ENCODE data around the gene CTDP1.

Gene CTDP1, protein sequence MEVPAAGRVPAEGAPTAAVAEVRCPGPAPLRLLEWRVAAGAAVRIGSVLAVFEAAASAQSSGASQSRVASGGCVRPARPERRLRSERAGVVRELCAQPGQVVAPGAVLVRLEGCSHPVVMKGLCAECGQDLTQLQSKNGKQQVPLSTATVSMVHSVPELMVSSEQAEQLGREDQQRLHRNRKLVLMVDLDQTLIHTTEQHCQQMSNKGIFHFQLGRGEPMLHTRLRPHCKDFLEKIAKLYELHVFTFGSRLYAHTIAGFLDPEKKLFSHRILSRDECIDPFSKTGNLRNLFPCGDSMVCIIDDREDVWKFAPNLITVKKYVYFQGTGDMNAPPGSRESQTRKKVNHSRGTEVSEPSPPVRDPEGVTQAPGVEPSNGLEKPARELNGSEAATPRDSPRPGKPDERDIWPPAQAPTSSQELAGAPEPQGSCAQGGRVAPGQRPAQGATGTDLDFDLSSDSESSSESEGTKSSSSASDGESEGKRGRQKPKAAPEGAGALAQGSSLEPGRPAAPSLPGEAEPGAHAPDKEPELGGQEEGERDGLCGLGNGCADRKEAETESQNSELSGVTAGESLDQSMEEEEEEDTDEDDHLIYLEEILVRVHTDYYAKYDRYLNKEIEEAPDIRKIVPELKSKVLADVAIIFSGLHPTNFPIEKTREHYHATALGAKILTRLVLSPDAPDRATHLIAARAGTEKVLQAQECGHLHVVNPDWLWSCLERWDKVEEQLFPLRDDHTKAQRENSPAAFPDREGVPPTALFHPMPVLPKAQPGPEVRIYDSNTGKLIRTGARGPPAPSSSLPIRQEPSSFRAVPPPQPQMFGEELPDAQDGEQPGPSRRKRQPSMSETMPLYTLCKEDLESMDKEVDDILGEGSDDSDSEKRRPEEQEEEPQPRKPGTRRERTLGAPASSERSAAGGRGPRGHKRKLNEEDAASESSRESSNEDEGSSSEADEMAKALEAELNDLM

DNA sequence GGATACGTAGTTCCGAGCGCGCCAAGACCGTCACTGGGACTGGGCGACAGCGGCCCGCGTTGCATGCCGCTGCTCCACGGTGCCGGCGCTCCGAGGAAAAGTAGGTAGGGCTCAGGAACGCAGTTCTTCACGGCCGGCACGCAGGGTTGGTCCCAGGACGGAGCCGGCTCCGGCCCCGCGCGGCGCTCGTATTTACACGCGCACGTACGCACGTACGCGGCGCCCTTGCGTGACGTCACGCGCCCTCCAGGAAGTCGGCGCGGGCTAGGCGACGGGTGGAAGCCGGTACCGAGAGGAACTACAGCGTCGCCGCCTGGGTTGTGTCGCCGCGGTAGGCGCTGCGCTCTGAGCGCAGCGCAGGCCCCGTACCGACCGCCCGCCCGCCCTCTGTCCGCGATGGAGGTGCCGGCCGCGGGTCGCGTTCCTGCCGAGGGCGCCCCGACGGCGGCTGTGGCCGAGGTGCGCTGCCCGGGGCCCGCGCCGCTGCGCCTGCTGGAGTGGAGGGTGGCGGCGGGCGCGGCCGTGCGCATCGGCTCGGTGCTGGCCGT, at the start of gene CTDP1:
Gene CTDP1 (plus strand): TSS at position 252 of the 548 bp plus-strand sequence. CDS start 145 bp downstream, at position 397.
- DNase-seq: peak; percentile 96

DNA sequence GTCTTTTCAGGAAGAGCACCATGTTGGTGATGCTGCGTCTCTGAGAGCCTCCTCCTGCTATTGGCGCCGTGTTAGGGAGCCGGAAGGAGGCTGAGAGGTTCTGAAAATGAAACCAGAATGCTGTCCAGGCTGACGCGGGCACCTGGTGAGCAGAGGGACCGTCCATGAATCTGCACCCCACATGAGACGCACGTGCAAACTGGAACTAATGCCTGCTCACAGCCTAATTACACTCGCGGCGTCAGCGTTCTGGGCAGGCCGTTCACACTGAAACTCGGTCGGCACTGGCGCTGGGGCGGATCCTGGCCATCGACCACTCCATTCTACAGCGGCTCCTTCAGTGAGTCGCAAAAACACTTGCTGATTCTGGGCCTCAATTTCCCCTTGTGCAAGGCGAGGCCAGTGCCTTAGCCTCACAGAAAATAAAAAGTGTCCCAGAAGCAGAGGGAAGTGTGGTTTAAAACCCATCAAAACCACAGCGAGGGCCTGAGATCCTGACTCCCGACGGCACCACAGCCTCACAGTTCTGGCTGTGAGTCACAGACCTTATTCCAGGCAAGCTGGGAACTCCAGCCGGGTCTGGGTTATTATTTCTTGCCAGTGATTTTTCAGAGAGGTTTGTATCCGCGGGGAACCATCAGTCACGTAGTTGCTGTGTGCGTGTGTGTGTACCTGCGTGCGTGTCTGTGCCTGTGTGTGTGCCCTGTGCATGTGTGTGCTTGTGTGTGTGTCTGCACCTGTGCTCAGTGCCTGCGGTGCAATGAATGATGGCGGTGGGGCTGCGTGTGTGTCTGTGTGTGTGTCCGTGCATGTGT, 49.1 kb upstream of the CTDP1 start:
- DNase-seq: peak; percentile 60

DNA sequence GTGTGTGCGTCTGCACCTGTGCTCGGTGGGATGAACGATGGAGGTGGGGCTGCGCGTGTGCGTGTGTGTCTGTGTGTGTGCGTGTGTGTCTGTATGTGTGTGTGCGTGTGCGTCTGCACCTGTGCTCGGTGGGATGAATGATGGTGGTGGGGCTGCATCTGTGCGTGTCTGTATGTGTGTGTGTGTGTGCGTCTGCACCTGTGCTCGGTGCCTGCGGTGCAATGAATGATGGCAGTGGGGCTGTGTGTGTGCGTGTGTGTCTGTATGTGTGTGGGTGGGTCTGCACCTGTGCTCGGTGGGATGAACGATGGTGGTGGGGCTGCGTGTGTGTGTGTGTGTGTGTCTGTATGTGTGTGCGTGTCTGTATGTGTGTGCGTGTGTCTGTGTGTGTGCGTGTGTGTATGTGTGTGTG, 48.5 kb upstream of the CTDP1 start:
- no peak for DNase-seq

DNA sequence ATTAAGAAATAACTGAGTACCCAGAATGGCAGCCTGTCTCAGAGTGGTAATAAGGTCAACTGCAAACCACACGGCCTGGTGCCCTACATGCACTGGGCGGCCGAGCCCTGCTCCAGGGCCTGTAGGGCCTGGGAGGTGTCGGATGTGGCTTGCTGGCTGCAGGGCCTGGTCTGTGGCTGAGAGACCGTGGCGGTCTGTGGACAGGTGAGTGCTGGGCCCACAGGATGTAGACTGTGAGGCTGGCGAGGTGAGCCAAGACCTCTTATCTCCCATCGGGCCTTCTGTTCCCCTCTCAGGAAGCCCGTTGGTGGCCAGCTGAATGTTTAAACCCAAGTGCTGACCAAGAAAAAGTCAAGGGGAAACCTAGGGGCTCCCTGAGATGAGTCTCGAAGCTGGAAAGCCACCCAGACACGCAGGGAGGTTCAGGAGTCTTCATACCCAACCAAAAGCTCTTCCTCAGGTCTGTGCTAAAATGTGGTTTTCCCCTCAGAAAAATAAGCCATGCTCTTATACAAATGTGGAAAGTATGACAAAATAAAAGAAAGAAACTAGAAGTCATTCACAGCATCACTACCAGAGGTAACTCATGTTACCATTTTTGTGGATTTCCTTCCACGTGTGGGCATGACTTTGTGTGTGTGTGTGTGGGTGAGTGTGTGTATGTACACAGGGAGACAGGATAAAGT, 47.7 kb upstream of the CTDP1 start:
- DNase-seq: no peak

DNA sequence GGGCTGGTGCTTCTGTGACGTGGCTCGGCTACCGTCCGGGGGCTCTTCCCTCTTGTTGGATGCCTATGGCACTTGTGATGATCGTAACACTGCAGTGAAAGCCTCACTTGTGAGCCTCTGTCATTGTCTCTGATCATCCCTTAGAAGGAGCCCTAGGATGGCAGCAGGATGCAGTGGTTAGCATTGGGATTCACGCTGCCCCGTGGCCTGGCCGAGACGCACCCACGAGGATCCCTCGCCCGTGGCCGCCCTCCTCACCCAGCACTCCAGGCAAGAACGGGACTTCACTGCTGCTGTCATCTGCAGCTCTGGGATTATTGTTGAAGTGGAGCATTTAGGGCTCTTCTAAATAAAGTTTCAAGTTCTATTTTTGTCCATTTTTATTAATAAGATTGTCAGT, 46.8 kb upstream of the CTDP1 start:
- DNase-seq: no peak

DNA sequence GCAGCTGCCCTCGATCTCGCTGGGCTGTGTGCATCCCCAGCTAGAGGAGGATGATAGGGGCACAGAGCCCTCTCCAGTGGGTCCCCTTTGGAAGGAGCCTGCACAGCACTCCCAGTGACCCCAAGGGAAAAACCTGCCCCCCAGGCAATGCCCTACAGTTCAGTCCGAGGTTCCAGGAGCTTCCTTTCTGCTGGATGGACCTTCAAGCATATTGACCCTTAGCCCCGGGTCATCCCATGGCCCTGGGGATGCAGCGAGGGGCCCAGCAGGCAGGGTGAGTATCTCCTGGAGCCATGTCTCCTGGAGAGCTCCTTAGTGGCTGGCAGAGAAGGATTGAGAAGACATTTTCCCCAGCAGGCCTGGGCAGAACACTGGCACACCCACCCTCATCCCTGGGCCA, 45.4 kb upstream of the CTDP1 start:
- DNase-seq: no peak

DNA sequence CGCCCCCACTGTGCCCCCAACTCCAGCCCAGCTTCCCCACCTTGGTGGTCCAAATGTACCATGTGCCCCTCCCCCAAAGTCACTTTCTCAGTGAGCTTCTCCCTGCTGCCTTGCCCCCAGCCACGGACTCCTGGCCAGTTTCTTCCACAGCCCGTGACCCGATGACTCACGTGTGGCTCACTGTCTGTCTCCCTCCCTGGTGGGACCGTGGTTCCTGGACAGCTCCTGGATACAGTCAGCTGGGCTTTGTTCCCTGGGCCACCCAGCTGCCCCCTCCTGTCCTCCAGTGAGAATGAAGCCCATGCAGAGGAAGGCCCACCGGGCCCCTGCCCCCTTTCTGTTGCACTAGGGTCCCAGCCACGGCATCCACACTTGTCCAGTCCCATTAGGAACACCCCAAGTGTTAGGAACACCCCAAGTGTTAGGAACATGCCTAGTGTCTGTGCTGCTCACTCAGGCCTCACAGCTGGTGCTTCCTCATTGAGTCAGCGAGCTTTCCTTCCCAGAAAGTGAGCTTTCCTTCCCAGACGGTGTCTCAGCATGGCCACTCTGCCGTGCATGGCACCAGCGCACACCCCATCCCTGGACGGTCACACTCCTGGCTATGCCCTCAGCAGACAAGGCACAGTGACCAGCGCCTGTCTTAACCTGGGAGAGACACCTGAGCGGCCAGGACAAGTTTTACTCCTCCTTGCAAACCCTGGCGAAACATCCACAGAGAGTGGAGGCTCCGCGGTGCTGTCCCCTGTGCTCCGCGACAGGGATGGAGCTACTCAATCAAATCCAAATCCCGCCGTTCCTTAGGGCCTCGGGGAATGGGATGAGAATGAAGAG, 44.8 kb upstream of the CTDP1 start:
- DNase-seq: no peak

DNA sequence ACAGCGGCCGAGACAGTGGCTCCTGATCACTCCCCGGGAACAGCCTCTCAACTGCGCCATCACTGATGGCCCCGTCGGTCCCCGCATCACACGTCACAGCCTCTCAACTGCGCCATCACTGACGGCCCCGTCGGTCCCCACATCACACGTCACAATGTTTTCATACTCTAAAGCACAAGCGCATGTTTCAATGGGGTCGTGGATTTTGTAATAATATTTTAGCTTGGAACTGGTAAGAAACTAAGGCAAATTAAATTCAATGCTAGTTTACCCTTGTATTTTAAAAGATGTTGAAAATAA, 44.2 kb upstream of the CTDP1 start:
- DNase-seq: no peak

DNA sequence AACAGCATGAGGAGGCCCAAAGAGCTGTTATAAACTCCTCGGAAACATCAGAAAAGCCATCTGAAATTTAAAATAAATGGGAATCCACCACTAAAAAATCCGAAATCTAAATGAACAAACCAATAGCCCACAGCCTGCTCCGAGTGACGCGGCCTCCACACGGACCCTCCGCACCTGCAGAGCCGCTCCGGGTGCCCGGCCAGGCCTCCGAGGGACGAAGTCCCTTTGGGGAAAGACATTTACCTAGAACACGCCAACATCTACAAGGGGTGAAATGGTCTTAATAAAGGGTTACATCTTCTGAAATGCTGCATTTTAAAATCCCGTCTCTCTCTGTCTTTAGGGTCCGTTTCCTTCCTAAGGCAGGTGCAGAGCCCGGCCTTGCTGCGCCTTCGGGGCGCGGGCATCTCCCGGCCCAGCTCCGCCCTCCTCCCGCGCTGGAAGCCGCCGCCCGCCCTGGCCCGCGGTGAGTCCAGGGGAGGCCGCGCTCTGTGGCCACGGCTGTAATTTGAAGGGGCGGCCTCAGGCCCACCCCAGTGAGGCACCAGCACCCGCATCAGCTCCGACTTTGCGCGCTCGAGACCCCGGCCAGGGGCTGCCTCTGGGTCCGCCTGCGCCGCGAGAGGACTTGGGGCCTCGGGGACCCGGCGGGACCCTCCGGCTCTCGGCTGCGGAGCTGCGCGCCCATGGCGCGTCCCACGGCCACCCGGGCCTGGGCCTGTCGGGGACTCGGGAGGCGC, 42.3 kb upstream of the CTDP1 start:
- no peak for DNase-seq

DNA sequence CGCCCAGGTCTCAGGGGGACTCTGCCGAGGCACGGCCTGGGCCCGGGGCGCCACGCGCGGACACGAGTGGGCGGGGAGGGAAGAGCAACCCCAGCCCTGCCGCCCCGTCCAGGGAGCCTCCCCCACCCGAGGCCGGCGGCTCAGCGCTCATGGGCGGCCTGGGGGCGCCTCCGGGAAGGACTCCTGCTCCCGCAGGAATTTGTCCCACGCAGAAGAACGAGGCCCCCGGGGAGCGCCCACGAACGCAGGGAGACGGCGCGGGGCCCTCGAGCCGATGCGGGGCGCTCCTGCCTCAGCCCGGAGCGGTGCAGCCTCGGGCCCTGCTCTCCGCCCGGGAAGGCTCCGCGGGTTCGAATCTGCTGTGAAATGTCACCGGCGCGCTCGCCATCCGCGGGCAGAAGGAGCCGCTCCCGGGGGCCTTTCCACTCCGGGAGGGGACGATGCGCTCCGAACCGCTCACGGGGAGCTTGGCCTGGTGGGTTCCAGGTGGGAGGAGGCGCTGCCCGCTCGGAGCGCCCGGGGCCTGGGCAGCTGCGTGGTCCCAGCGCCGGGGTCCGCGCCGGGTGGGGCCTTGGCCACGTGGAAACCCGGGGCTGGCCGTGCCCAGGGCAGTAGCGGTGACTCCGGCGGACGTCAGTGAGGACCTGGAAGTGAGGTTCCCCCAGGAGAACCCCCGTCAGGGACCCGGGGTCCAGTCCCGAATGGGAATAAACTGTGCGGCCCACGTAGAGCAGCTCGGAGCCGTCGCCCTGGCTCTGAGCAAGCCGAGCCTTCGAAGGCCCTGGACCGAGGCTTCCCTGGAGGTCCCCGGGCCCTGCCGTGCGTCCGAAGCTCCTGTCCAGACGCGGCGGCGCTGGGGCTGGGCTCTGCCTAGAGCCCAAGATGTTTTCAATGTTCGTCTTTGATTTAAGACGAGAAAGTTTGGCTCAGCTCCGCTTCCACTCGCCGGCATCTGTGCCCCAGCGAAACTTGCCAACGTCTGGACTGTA, 41.4 kb upstream of the CTDP1 start:
- DNase-seq: no peak

DNA sequence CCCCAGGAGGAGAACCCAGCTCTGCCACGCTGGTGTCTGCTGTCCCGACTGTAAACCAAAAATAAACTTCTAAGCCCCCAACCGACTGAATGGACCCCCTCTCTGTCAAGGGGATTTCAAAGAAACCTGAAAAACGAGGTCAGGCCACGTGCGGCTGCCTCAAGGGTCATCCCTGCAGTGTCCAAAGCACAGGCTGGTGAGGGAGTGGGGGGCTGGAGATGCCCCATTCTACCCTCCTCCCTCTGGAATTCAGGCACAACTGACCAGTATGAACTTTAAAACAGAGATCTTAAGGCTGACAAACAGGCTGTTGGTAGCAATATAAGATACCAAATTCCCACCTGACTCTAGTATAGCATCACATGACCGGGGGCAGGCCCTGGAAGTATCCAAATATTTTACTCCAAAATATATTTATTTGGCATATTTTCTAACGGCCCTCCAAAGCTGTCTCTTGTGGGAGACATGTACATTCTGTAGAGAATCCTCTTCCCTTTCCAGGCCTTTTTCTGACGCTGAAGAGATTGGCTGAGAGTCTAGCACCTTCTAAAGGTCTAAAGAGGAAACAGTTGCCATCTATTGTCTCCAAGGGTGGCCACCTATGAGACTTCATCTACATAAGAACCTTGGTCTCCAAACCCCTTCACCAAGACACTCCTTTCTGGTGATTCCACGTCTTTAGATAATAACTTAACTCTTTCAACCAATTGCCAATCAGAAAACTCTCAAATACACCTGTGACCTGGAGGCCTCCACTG, 40.4 kb upstream of the CTDP1 start:
- DNase-seq: no peak

DNA sequence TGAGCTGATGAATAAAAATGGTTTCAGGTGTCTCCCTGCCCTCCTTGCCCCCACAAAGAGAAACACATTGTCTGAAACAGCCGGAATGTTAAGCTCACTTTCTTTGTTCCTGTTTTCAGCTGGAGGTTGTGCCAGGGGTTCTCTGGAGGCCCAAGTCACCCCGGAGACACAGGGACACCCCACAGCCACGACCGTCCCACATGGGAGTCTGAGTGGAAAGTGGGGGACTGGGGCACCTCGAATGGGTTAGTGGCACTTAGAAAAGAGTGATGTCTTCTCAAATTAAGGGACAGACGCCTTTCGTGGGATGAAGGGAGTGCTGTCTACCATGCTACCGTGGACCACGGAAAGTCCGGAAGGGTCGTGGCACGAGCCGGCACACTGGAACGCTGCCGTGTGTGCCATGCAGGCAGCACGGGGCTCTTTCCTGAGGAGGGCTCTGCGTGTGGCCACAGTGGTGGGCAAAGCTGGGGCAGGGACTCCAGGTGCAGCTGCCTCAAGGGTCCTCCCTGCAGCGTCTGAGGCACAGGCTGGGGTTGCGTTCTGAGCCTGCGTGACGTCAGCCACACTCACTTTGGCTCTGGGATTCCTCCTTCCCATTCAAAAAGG, 39.4 kb upstream of the CTDP1 start:
- DNase-seq: no peak

DNA sequence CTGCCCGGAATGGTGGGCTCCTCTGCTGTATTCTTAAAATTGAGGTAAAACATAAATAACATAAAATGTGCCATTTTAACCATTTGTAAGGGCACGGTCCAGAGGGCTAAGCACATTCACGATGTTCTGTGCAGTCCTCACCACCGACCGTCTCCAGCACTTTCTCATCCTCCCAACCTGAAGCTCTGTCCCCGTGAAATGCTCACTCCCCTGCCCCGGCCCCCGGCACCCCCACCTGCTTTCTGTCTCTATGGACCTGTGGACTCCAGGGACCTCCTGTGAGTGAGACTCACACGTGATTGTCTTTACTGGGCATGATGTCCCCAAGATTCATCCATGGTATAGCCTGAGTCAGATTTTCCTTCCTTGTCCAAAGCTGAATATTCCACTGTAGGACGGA, 38.7 kb upstream of the CTDP1 start:
- DNase-seq: no peak

DNA sequence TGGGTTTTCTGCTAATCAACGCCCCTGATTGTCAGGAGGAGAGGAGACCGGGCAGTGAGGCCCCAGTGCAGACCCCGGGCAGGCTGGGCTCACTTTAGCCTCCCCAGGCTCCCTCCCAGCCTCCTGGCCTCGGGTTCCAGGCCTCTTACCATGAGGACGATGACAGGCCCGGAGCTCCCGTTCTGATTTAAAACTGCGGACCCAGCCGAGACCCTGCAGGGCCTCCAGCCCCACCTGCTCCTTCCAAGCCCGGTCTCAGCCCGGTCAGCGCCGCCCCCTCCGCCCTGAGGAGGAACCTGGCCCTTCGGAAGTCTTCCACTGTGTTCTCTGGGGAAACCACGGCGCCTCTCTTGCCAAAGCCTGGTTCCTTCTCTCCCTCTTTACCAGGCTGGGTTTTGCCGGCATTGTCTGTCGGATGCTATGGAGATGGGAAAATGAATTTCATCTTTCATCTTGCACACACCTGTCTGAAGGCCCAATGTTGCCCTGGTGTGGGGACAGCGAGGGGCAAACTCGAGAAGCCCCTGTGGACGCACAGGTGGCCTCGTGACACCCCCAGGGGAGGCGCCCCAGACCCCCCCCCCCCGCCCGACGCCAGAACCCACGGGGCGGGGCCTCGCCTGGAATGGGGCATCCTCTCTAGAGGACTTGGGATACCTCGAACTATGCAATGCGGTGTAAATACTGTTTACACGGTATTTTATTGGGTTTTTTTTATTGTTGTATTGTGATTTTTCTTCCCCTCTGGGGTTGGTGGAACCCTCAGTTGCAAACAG, 37.7 kb upstream of the CTDP1 start:
- no peak for DNase-seq

DNA sequence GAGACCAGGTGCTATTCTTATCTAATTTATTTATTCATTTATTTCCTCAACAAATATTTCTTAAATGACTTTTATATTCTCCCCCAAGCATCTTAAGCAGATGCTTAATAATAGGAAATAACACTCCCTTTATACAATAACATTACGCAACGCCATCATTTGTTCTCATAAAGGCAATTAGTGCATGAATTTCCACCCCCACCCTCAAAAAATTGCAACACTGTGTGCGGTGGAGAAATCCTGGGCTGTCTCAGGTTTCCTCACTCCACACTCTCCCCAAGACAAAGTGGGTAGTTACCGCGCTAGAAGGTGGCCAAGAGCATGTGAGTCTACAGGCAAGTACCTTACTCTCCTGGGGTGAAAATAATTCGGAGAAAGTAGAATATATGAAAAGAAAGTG, 37.0 kb upstream of the CTDP1 start:
- no peak for DNase-seq

DNA sequence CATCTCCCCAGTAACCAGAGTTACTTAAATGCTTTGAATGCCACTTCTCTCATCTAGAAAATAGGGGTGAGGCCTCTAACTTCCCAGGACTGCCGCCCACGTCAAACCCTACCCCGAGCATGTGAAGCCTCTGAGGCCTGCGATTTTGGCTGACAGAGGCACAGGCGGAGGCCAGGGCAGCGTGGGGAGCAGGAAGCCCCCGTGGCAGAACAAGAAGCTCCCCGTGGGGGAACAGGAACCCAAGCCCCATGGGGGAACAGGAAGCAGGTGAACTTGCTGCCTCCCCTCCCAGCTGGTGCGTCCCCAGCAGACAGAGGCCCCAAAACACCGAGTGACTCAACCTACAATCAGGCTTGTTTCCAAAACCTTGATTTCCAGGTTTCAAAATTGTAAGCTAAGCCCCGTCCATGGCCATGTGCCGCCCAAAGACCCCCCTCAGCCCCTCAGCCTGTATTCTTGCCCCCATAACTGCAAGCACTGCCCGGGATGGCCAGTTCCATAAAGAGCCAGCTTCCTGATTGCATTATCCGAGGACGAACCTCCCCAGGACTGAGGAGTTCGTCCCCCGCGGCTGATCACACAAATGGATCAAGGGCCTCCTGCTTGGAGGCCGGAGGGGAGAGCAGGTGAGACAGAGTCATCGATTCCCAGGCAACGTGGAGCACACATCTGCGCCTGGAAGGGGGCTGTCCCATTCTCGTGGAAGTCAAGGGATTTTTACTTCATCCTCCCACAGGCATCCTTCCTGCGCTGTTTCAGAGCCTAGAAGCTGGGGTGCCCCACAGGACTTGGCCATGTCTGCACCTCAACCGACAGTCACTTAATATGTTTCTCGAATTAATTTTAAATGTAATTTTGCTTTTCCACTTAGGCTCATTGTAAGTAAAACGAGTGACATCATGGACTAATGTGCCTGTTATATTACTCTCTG, 36.3 kb upstream of the CTDP1 start:
- DNase-seq: no peak
